CD1c-positive myeloid dendritic cell (primary cell): ENCODE data around the gene LILRA2.
"Not testable (repeated sequence)": the region's sequence is repeated elsewhere in the genome, so short reads cannot be mapped to it uniquely, and the experiment has no call there.

Experiments used
- DNase-seq: peaks from one replicate; pipeline ENCODE4 v3.0.0-alpha.2; 2016; ENCODE audit errors: extremely low spot score

LILRA2 gene

GRCh38 chr19:54571715-54572615, 1.6 kb upstream of the LILRA2 start:
- peak; percentile 68 for DNase-seq

GRCh38 chr19:54572696-54573311, 786 bp upstream of the LILRA2 start:
- DNase-seq, result peak; percentile 95

- DNase-seq, result no peak
Observed at GRCh38 chr19:54574051-54574450, 461 bp downstream of the LILRA2 start.

DNA sequence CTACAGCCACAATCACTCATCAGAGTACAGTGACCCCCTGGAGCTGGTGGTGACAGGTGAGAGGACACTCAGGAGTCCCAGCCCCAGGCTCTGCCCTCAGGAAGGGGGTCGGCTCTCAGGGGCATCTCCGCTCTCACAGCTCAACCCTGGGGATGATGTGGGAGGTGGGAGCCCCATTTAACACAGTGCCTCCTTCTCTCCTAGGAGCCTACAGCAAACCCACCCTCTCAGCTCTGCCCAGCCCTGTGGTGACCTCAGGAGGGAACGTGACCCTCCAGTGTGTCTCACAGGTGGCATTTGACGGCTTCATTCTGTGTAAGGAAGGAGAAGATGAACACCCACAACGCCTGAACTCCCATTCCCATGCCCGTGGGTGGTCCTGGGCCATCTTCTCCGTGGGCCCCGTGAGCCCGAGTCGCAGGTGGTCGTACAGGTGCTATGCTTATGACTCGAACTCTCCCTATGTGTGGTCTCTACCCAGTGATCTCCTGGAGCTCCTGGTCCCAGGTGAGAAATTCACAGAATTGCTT, 1.0 kb downstream of the LILRA2 start:
- DNase-seq, result no peak

DNA sequence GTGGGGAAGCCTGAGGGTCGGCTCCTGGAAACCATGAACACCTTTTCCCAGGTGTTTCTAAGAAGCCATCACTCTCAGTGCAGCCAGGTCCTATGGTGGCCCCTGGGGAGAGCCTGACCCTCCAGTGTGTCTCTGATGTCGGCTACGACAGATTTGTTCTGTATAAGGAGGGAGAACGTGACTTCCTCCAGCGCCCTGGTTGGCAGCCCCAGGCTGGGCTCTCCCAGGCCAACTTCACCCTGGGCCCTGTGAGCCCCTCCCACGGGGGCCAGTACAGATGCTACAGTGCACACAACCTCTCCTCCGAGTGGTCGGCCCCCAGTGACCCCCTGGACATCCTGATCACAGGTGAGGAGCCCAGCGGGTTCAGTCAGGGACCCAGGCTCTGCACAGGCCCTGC, 1.6 kb downstream of the LILRA2 start:
- DNase-seq, result not testable (repeated sequence)

GRCh38 chr19:54576411-54576976, 2.9 kb downstream of the LILRA2 start:
- no peak for DNase-seq

GRCh38 chr19:54577334-54577733, 3.7 kb downstream of the LILRA2 start:
- no peak for DNase-seq

DNA sequence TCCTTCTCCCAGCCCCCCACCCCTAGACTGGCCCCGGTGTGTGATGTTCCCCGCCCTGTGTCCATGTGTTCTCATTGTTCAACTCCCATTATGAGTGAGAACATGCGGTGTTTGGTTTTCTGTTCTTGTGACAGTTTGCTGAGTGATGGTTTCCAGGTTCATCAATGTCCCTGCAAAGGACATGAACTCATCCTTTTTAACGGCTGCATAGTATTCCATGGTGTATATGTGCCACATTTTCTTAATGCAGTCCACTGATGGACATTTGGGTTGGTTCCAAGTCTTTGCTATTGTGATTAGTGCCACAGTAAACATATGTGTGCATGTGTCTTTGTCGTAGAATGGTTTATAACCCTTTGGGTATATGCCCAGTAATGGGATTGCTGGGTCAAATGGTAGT, 4.7 kb downstream of the LILRA2 start:
- not testable (repeated sequence) for DNase-seq

DNA sequence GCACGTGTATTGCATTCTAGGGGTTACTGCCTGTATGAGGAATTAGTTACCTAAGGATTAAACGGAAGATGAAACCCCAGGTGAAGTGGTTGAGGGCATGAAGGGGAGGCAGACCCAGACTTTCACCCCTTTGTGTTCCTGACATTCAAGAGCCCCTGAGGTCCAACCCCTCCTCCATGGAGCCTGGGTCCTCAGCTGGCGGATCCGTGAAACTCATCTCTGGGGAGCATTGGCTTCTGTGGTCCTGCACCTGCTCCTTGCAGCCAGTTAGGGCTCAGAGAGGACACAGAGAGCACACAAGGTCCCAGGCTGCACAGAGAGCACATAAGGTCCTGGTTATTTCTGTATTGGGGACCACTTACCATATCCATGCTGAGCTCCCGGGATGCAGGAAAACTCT, 12.8 kb downstream of the LILRA2 start:
- DNase-seq, result no peak

DNA sequence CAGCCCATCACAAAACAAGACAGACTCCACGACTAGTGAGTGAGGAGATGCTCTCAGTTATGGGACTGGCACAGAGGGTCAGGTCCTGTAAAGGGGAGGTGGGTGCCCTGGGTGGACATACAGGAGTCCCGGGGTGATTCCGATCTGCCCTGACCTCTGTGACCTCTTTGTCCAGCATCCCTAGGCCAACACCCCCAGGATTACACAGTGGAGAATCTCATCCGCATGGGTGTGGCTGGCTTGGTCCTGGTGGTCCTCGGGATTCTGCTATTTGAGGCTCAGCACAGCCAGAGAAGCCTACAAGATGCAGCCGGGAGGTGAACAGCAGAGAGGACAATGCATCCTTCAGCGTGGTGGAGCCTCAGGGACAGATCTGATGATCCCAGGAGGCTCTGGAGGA, 13.4 kb downstream of the LILRA2 start:
- no peak for DNase-seq

GRCh38 chr19:54593445-54593844, 19.9 kb downstream of the LILRA2 start, which contains the start of gene LILRA1:
LILRA1 (plus strand) TSS chr19:54593632; CDS start chr19:54594245, 613 bp downstream.
- peak; percentile 83 for DNase-seq

DNA sequence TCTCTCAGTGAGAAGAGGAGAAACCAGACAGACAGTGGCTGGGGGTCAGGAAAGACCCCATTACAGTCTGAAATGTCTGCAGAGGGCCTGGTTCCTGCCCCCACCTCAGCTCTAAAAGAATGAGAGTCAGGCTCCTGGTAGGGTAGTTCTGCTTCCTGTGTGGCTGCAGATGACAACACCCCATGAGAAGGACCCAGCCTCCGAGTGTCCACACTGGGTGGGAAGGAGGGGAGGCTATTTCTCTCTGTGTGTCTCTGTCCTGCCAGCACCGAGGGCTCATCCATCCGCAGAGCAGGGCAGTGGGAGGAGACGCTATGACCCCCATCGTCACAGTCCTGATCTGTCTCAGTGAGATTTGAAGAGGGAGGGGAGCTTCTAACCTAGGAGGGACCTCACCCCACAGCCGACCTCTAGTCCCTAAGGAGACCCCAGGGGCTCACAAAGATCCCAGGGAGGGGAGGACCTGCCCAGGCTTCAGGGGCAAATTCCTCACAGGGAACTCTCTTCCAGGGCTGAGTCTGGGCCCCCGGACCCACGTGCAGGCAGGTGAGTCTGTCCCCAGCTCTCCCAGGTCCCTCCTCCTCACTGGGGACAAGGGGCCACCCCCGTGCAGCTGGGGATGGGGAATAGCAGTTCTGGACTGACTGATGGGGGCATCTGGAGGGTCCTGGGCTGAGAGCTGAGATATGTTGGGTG, 20.5 kb downstream of the LILRA2 start:
- DNase-seq, result peak; percentile 61

DNA sequence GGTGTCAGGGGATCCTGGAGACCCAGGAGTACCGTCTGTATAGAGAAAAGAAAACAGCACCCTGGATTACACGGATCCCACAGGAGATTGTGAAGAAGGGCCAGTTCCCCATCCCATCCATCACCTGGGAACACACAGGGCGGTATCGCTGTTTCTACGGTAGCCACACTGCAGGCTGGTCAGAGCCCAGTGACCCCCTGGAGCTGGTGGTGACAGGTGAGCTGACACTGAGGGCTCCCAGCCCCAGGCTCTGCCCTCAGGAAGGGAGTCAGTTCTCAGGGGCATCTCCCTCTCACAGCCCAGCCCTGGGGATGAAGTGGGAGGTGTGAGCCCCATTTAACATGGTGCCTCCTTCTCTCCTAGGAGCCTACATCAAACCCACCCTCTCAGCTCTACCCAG, 21.1 kb downstream of the LILRA2 start:
- no peak for DNase-seq

- DNase-seq, result not testable (repeated sequence)
Observed at GRCh38 chr19:54595680-54596436, 22.3 kb downstream of the LILRA2 start.

GRCh38 chr19:54600212-54600611, 26.6 kb downstream of the LILRA2 start:
- peak; percentile 50 for DNase-seq

- DNase-seq, result peak; percentile 90
Observed at GRCh38 chr19:54606230-54606629, 32.6 kb downstream of the LILRA2 start.

- peak; percentile 94 for DNase-seq
Observed at GRCh38 chr19:54606891-54607784, 33.5 kb downstream of the LILRA2 start.

GRCh38 chr19:54607785-54608150, 34.2 kb downstream of the LILRA2 start:
- no peak for DNase-seq

- DNase-seq, result no peak
Observed at GRCh38 chr19:54608205-54608604, 34.6 kb downstream of the LILRA2 start.

- peak; percentile 51 for DNase-seq
Observed at GRCh38 chr19:54608792-54609191, 35.2 kb downstream of the LILRA2 start.
